WTC11 (cell line): ENCODE measurements around the gene CLSTN2.

Source experiments
- ATF3 ChIP-seq: sonication (generic); formaldehyde crosslinking; conservative IDR thresholded peaks from 2 replicates; pipeline ENCODE4 v1.8.1; 2022; ENCODE audit warnings: mild to moderate bottlenecking, missing genetic modification reagents
- CTCF ChIP-seq: fragments of 200-600 bp; IDR thresholded peaks from 2 replicates; pipeline ENCODE4 v1.8.0; 2022; ENCODE audit warnings: antibody characterized with exemption
- ESRRA ChIP-seq: sonication (generic); formaldehyde crosslinking; IDR thresholded peaks from 2 replicates; pipeline ENCODE4 v1.8.1; 2022; ENCODE audit warnings: mild to moderate bottlenecking, missing genetic modification reagents, borderline replicate concordance
- FOXJ3 ChIP-seq: sonication (generic); formaldehyde crosslinking; IDR thresholded peaks from 2 replicates; pipeline ENCODE4 v1.9.0; 2021; ENCODE audit warnings: missing genetic modification reagents, mild to moderate bottlenecking, borderline replicate concordance
- JAZF1 ChIP-seq: fragments of 250-450 bp; sonication (Bioruptor Pico); IDR thresholded peaks from 2 replicates; pipeline ENCODE4 v1.9.0; 2021; ENCODE audit warnings: moderate library complexity, mild to moderate bottlenecking, inconsistent platforms
- JUN ChIP-seq: sonication (generic); formaldehyde crosslinking; IDR thresholded peaks from 2 replicates; pipeline ENCODE4 v1.8.0; 2023; ENCODE audit warnings: mild to moderate bottlenecking, missing genetic modification reagents
- NR2C2 ChIP-seq: sonication (generic); formaldehyde crosslinking; IDR thresholded peaks from 2 replicates; pipeline ENCODE4 v1.8.0; 2022; ENCODE audit warnings: mild to moderate bottlenecking, missing genetic modification reagents
- TEAD1 ChIP-seq: sonication (generic); formaldehyde crosslinking; IDR thresholded peaks from 2 replicates; pipeline ENCODE4 v1.8.0; 2022; ENCODE audit warnings: mild to moderate bottlenecking, missing genetic modification reagents
- ZBTB21 ChIP-seq: sonication (generic); formaldehyde crosslinking; IDR thresholded peaks from 2 replicates; pipeline ENCODE4 v1.8.1; 2023; ENCODE audit warnings: mild to moderate bottlenecking, missing genetic modification reagents, borderline replicate concordance
- ZMAT4 ChIP-seq: fragments of 250-450 bp; sonication (Bioruptor Pico); IDR thresholded peaks from 2 replicates; pipeline ENCODE4 v1.9.0; 2021; ENCODE audit warnings: mild to moderate bottlenecking
- ZNF396 ChIP-seq: fragments of 250-450 bp; sonication (Bioruptor Pico); IDR thresholded peaks from 2 replicates; pipeline ENCODE4 v1.8.0; 2021; ENCODE audit warnings: mild to moderate bottlenecking, moderate library complexity, borderline replicate concordance
- TF ChIP-seq, protein P1 (sequence below): sonication (generic); formaldehyde crosslinking; IDR thresholded peaks from 2 replicates; pipeline ENCODE4 v1.8.0; 2023; ENCODE audit warnings: mild to moderate bottlenecking, missing genetic modification reagents
- TF ChIP-seq, protein P2 (sequence below): sonication (generic); formaldehyde crosslinking; IDR thresholded peaks from 2 replicates; pipeline ENCODE4 v1.8.1; 2023; ENCODE audit warnings: mild to moderate bottlenecking, missing genetic modification reagents, moderate library complexity
- TF ChIP-seq, protein P3 (sequence below): sonication (generic); formaldehyde crosslinking; IDR thresholded peaks from 2 replicates; pipeline ENCODE4 v1.8.1; 2022; ENCODE audit warnings: low read depth, missing genetic modification reagents, borderline replicate concordance

- TF ChIP-seq, protein P1, sequence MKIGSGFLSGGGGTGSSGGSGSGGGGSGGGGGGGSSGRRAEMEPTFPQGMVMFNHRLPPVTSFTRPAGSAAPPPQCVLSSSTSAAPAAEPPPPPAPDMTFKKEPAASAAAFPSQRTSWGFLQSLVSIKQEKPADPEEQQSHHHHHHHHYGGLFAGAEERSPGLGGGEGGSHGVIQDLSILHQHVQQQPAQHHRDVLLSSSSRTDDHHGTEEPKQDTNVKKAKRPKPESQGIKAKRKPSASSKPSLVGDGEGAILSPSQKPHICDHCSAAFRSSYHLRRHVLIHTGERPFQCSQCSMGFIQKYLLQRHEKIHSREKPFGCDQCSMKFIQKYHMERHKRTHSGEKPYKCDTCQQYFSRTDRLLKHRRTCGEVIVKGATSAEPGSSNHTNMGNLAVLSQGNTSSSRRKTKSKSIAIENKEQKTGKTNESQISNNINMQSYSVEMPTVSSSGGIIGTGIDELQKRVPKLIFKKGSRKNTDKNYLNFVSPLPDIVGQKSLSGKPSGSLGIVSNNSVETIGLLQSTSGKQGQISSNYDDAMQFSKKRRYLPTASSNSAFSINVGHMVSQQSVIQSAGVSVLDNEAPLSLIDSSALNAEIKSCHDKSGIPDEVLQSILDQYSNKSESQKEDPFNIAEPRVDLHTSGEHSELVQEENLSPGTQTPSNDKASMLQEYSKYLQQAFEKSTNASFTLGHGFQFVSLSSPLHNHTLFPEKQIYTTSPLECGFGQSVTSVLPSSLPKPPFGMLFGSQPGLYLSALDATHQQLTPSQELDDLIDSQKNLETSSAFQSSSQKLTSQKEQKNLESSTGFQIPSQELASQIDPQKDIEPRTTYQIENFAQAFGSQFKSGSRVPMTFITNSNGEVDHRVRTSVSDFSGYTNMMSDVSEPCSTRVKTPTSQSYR (CRISPR knock-in tag): no peak
- TF ChIP-seq CTCF: no peak
- no peak for TF ChIP-seq JUN (CRISPR knock-in tag)
- no peak for TF ChIP-seq FOXJ3 (CRISPR knock-in tag)
- TF ChIP-seq ATF3 (CRISPR knock-in tag): no peak
- TF ChIP-seq, protein P2, sequence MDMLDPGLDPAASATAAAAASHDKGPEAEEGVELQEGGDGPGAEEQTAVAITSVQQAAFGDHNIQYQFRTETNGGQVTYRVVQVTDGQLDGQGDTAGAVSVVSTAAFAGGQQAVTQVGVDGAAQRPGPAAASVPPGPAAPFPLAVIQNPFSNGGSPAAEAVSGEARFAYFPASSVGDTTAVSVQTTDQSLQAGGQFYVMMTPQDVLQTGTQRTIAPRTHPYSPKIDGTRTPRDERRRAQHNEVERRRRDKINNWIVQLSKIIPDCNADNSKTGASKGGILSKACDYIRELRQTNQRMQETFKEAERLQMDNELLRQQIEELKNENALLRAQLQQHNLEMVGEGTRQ (CRISPR knock-in tag): no peak
- TF ChIP-seq, protein P3, sequence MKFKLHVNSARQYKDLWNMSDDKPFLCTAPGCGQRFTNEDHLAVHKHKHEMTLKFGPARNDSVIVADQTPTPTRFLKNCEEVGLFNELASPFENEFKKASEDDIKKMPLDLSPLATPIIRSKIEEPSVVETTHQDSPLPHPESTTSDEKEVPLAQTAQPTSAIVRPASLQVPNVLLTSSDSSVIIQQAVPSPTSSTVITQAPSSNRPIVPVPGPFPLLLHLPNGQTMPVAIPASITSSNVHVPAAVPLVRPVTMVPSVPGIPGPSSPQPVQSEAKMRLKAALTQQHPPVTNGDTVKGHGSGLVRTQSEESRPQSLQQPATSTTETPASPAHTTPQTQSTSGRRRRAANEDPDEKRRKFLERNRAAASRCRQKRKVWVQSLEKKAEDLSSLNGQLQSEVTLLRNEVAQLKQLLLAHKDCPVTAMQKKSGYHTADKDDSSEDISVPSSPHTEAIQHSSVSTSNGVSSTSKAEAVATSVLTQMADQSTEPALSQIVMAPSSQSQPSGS: no peak
- TF ChIP-seq ZNF396 (CRISPR knock-in tag): no peak
- no peak for TF ChIP-seq ZBTB21 (CRISPR knock-in tag)
- TF ChIP-seq TEAD1 (CRISPR knock-in tag): no peak
- TF ChIP-seq JAZF1 (CRISPR knock-in tag): no peak
- TF ChIP-seq NR2C2: no peak
- TF ChIP-seq ESRRA (CRISPR knock-in tag): no peak
- TF ChIP-seq ZMAT4 (CRISPR knock-in tag): no peak
Observed at GRCh38 chr3:140432229-140432669, 497.3 kb downstream of the CLSTN2 start.
